ENCODE measurements around the gene ALS2.

DNA sequence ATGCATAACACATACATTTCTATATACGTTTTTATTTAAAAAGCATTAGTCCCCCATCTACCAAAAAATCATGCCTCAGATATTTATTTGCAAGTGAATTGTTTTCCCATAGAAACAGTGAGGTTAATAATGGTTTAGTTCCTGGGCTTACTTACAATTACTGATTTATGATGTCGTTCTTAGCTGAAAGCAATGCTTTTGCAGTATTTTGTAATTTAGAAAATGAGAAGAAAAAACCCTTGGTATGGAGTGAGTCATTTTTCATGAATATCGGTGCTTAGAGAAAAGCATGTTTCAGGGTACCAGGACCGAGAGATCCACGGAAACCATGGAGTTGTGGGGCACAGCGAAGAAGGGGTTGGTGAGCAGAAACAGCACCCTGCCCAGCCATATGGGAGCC lies 13.6 kb upstream of the ALS2 start:
- TF ChIP-seq CTCF (IDR thresholded peaks at IDR 0.05) (no peak), POLR2A (IDR thresholded peaks at IDR 0.05) (no peak)

All from testis (tissue), 2 donors.